GM21576 (cell line): Measurements from ENCODE around the gene FAM117B.
"Not testable (repeated sequence)": the region's sequence is repeated elsewhere in the genome, so short reads cannot be mapped to it uniquely, and the experiment has no call there.

Source experiments
- ATAC-seq: cut with Tn5 transposase; IDR thresholded peaks from one replicate; pipeline ENCODE4 v1.9.1; 2021; ENCODE audit warnings: mild to moderate bottlenecking, moderate library complexity; ENCODE audit not compliant: unreplicated experiment

Gene FAM117B

DNA sequence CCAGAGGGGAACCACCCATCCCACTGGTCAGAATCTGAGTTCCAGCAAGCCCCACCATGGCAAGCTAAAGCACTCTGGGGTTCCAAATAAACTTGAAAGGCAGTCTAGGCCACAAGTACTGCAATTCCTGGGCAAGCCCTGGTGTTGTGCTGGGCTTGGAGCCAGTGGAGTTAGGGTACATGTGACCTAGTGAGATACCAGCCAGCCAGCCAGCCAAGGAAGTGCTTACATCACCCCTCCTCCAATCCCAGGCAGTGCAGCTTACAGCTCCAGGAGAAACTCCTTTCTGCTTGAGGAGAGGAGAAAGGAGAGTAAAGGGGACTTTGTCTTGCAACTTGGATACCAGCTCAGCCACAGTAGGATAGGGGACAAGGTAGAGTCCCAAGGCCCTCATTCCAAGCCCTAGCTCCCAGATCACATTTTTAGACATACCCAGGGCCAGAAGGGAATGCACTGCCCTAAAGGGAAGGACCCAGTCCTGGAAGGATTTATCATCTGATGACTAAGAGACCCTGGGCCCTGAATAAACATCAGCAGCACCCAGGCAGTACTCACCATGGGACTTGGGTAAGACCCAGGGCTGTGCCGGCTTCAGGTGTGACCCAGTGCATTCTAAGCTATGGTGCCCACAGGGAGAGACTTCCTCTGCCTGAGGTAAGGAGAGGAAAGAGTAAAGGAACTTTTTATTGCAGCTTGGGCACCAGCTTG is 172.8 kb downstream of the FAM117B start:
- not testable (repeated sequence) for ATAC-seq

DNA sequence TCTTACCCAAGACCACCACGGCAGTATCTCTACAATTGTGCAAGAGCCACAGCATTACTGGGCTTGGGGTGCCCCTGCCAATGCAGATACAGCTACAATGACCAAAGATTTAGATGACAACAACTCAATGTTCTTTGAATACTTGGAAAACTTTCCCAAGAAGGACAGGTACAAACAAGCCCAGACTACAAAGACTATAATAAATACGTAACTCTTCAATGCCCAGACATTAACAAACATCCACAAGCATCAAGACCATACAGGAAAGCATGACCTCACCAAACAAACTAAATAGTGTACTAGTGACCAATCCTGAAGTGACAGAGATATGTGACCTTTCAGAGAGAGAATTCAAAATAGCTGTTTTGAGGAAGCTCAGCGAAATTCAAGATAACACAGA is 174.0 kb downstream of the FAM117B start:
- ATAC-seq, result no peak

DNA sequence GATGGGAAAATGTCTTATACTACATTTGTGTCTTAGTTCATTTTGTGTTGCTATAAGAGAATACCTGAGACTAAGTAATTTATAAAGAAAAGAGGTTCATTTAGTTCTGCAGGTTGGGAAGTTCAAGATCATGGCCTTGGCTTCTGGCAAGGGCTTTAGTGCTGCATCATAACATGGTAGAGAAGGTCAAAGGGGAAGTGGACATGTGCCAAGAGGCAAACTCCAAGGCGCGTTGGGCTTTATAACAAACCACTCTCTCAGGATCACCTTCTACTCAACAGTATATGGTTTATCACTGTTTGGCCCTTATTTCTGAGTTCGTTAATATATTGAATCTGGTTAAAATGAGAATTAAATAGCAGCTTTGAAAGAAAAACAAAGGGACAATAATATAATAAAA is 178.6 kb downstream of the FAM117B start:
- ATAC-seq, result no peak

DNA sequence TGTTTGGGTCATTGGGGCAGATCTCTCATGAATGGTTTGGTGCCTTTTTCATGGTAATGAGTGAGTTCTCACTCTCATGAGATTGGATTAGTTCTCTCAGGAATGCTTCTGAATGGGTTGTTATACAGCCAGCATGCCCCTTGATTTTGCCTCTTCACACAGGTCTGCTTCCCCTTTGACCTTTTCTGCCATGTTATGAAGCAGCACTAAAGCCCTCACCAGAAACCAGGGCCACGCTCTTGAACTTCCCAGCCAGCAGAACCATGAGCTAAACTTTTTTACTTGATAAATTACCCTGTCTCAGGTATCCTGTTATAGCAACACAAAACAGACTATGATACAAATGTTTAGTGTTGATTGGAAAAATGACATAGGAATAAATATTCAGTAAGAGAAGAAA is 179.5 kb downstream of the FAM117B start:
- no peak for ATAC-seq

DNA sequence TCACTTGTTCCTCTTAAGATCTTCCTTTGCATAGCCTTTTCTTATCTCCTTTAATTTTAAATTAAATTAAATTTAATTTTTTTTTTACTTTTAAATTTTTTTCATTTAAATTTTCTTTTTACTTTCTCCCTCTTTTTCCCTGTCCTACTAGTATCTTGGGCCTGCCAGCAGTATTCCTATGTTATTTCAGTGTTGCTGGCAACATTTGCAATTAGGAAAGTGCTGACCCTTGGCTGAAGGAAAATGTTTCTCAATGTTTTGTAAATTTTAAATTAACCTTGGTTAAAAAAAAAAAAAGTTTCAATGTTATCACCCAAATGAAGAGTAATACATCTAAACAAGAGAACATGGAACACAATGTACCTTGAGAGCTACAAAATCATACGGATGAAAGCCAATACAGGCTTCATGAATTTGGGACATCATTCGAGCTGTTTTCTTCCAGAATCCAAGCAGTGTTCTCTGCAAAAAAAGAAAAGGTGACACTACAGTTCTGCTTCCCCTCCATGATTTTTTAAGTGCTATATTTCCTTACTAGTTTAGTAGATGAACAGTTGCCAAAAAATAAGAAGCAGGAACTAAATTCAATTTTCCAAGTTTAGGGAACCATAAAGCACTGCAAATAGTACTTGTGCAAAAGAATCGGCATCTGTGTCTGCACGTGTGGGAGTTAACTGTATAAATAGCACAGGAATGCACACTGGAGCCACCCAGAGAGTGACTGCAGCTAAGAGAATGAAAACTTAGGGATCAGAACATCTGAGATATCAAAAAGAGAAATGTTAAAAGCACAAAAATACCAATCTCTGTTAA is 181.0 kb downstream of the FAM117B start:
- no peak for ATAC-seq

DNA sequence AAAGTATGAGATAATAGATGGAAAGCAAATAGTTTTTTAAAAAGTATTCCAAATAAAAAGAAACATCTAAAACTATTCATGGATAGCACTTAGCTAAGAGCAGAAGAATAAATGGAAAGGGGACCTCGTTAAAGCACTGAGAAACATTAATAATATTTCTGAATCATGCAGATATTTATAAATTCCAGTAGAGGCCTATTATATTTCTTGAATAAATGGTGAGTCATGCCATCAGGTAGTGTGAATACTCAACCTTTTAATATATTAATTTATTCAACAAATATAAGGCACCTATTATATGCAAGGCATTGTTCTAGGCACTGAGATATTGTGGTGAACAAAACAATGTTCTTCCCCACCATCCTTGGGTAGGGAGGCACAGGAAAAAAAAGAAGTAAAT is 183.0 kb downstream of the FAM117B start:
- ATAC-seq, result no peak

DNA sequence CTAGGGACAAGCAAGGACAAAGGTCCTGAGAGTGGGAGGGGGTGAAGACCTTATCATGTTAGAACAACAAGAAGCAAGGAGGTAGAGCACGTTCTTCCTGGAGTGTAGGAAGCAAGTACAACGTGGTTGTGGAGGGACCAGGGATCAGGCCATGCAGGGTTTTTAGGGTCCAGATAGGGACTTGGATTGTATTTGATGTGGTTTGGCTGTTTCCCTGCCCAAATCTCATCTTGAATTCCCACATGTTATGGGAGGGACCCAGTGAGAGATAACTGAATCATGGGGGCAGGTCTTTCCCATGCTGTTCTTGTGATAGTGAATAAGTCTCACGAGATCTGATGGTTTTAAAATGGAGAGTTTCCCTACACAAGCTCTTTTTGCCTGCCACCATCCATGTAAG is 183.6 kb downstream of the FAM117B start:
- ATAC-seq, result no peak
